ENCODE data around the gene PACS1.

Gene PACS1

GRCh38 chr11:66225066-66225465, 155.0 kb downstream of the PACS1 start:
- TF ChIP-seq, protein P1, sequence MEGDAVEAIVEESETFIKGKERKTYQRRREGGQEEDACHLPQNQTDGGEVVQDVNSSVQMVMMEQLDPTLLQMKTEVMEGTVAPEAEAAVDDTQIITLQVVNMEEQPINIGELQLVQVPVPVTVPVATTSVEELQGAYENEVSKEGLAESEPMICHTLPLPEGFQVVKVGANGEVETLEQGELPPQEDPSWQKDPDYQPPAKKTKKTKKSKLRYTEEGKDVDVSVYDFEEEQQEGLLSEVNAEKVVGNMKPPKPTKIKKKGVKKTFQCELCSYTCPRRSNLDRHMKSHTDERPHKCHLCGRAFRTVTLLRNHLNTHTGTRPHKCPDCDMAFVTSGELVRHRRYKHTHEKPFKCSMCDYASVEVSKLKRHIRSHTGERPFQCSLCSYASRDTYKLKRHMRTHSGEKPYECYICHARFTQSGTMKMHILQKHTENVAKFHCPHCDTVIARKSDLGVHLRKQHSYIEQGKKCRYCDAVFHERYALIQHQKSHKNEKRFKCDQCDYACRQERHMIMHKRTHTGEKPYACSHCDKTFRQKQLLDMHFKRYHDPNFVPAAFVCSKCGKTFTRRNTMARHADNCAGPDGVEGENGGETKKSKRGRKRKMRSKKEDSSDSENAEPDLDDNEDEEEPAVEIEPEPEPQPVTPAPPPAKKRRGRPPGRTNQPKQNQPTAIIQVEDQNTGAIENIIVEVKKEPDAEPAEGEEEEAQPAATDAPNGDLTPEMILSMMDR (conservative IDR thresholded peaks at IDR 0.05; ENCODE audit: low read length): no peak
- no peak for TF ChIP-seq EZH2phosphoT487 (IDR thresholded peaks at IDR 0.05; ENCODE audit: borderline replicate concordance)
- H3K4me2 ChIP-seq (ENCODE audit: low read depth, low read length, poor library complexity, severe bottlenecking): no peak overlapping the region
- no peaks in the 10 kb centered on the region for H3K9me3 ChIP-seq (ENCODE audit: insufficient read depth, low read depth, low read length)
- H3F3A ChIP-seq (ENCODE audit: low read depth): no peaks in the 10 kb centered on the region
- no peaks in the 10 kb centered on the region for H3K36me3 ChIP-seq (ENCODE audit: insufficient read depth, low read length)
- H3K4me3 ChIP-seq (ENCODE audit: low read length, poor library complexity, severe bottlenecking): no peak overlapping the region
- no peak overlapping the region for H2AFZ ChIP-seq (ENCODE audit: low read length)
- H3K9ac ChIP-seq (ENCODE audit: low read depth, low read length, poor library complexity, severe bottlenecking): no peak overlapping the region
- H3K4me1 ChIP-seq (ENCODE audit: insufficient read depth, low read length, poor library complexity, severe bottlenecking): no peaks in the 10 kb centered on the region
- H3K9me2 ChIP-seq (replicated peaks; ENCODE audit: low read depth, low read length): no peaks in the 10 kb centered on the region
- H4K20me1 ChIP-seq (ENCODE audit: insufficient read depth, low read length, poor library complexity, severe bottlenecking): no peaks in the 10 kb centered on the region
- H3K79me2 ChIP-seq (ENCODE audit: insufficient read depth, low read length): no peaks in the 10 kb centered on the region
- H3K27me3 ChIP-seq (ENCODE audit: insufficient read depth, low read length, poor library complexity, severe bottlenecking): no peaks in the 10 kb centered on the region

GRCh38 chr11:66226101-66226500, 156.0 kb downstream of the PACS1 start:
- no peaks in the 10 kb centered on the region for H3K79me2 ChIP-seq (ENCODE audit: insufficient read depth, low read length)
- no peak overlapping the region for H3K9ac ChIP-seq (ENCODE audit: low read depth, low read length, poor library complexity, severe bottlenecking)
- H3K9me2 ChIP-seq (replicated peaks; ENCODE audit: low read depth, low read length): no peaks in the 10 kb centered on the region
- H3K27me3 ChIP-seq (ENCODE audit: insufficient read depth, low read length, poor library complexity, severe bottlenecking): no peaks in the 10 kb centered on the region
- H3K4me3 ChIP-seq (ENCODE audit: low read length, poor library complexity, severe bottlenecking): no peak overlapping the region
- H3F3A ChIP-seq (ENCODE audit: low read depth): no peaks in the 10 kb centered on the region
- no peaks in the 10 kb centered on the region for H4K20me1 ChIP-seq (ENCODE audit: insufficient read depth, low read length, poor library complexity, severe bottlenecking)
- no peaks in the 10 kb centered on the region for H3K4me1 ChIP-seq (ENCODE audit: insufficient read depth, low read length, poor library complexity, severe bottlenecking)
- no peak overlapping the region for H2AFZ ChIP-seq (ENCODE audit: low read length)
- no peak overlapping the region for H3K4me2 ChIP-seq (ENCODE audit: low read depth, low read length, poor library complexity, severe bottlenecking)
- TF ChIP-seq EZH2phosphoT487 (IDR thresholded peaks at IDR 0.05; ENCODE audit: borderline replicate concordance): no peak
- TF ChIP-seq, protein P1 (conservative IDR thresholded peaks at IDR 0.05; ENCODE audit: low read length): no peak
- no peaks in the 10 kb centered on the region for H3K36me3 ChIP-seq (ENCODE audit: insufficient read depth, low read length)
- no peaks in the 10 kb centered on the region for H3K9me3 ChIP-seq (ENCODE audit: insufficient read depth, low read depth, low read length)

- H2AFZ ChIP-seq (ENCODE audit: low read length): no peak overlapping the region
- no peaks in the 10 kb centered on the region for H3K27me3 ChIP-seq (ENCODE audit: insufficient read depth, low read length, poor library complexity, severe bottlenecking)
- no peaks in the 10 kb centered on the region for H3K4me1 ChIP-seq (ENCODE audit: insufficient read depth, low read length, poor library complexity, severe bottlenecking)
- H3K4me3 ChIP-seq (ENCODE audit: low read length, poor library complexity, severe bottlenecking): no peak overlapping the region
- H4K20me1 ChIP-seq (ENCODE audit: insufficient read depth, low read length, poor library complexity, severe bottlenecking): no peaks in the 10 kb centered on the region
- H3K36me3 ChIP-seq (ENCODE audit: insufficient read depth, low read length): no peaks in the 10 kb centered on the region
- no peak overlapping the region for H3K9ac ChIP-seq (ENCODE audit: low read depth, low read length, poor library complexity, severe bottlenecking)
- no peaks in the 10 kb centered on the region for H3K79me2 ChIP-seq (ENCODE audit: insufficient read depth, low read length)
- H3F3A ChIP-seq (ENCODE audit: low read depth): no peaks in the 10 kb centered on the region
- no peaks in the 10 kb centered on the region for H3K9me2 ChIP-seq (replicated peaks; ENCODE audit: low read depth, low read length)
- TF ChIP-seq, protein P1 (conservative IDR thresholded peaks at IDR 0.05; ENCODE audit: low read length): no peak
- no peak for TF ChIP-seq EZH2phosphoT487 (IDR thresholded peaks at IDR 0.05; ENCODE audit: borderline replicate concordance)
- H3K4me2 ChIP-seq (ENCODE audit: low read depth, low read length, poor library complexity, severe bottlenecking): no peak overlapping the region
- no peaks in the 10 kb centered on the region for H3K9me3 ChIP-seq (ENCODE audit: insufficient read depth, low read depth, low read length)
Observed at GRCh38 chr11:66227700-66228099, 157.6 kb downstream of the PACS1 start.
